GM18870 (cell line): Measurements from ENCODE around the gene IFI30.
"Not testable (repeated sequence)": the region's sequence is repeated elsewhere in the genome, so short reads cannot be mapped to it uniquely, and the experiment has no call there.

Experiments used
- ATAC-seq: cut with Tn5 transposase; IDR thresholded peaks from one replicate; pipeline ENCODE4 v1.9.1; 2021; ENCODE audit warnings: moderate library complexity; ENCODE audit not compliant: unreplicated experiment

IFI30 gene

GRCh38 chr19:18202397-18202777 lies 28.8 kb downstream of the IFI30 start:
- ATAC-seq = no peak

GRCh38 chr19:18202778-18203407 lies 29.3 kb downstream of the IFI30 start:
- ATAC-seq = no peak

- no peak for ATAC-seq
Observed at GRCh38 chr19:18203408-18203862, 29.8 kb downstream of the IFI30 start.

- peak; percentile 94 for ATAC-seq
Observed at GRCh38 chr19:18203863-18204393, 30.3 kb downstream of the IFI30 start, which contains the start of gene RAB3A. TSS of gene RAB3A (minus strand) at chr19:18204042. CDS start at chr19:18202740, 1,302 bp downstream.

GRCh38 chr19:18204394-18205199 lies 31.0 kb downstream of the IFI30 start:
- ATAC-seq = peak; percentile 7

GRCh38 chr19:18205200-18205892 lies 31.7 kb downstream of the IFI30 start:
- ATAC-seq = no peak

GRCh38 chr19:18206018-18206417 lies 32.4 kb downstream of the IFI30 start:
- ATAC-seq = no peak

- ATAC-seq = no peak
Observed at GRCh38 chr19:18208098-18208951, 34.7 kb downstream of the IFI30 start.

- not testable (repeated sequence) for ATAC-seq
Observed at GRCh38 chr19:18209912-18210311, 36.3 kb downstream of the IFI30 start.

- ATAC-seq = no peak
Observed at GRCh38 chr19:18211683-18212082, 38.1 kb downstream of the IFI30 start.

- ATAC-seq = no peak
Observed at GRCh38 chr19:18214779-18215433, 41.3 kb downstream of the IFI30 start.

- ATAC-seq = no peak
Observed at GRCh38 chr19:18216789-18217188, 43.2 kb downstream of the IFI30 start.

- no peak for ATAC-seq
Observed at GRCh38 chr19:18218159-18218558, 44.5 kb downstream of the IFI30 start.

GRCh38 chr19:18218600-18218999 lies 45.0 kb downstream of the IFI30 start:
- no peak for ATAC-seq

GRCh38 chr19:18219911-18220631 lies 46.5 kb downstream of the IFI30 start:
- ATAC-seq = no peak

- ATAC-seq = no peak
Observed at GRCh38 chr19:18220632-18221275, 47.1 kb downstream of the IFI30 start.

- no peak for ATAC-seq
Observed at GRCh38 chr19:18221815-18222725, 48.5 kb downstream of the IFI30 start.
